Mesodermal cell (in vitro differentiated cells): ENCODE results near the gene ARHGEF39.
A peak's percentile ranks its signal among the peaks of the same experiment; 100 is the strongest.
"Not testable (repeated sequence)": the region's sequence is repeated elsewhere in the genome, so short reads cannot be mapped to it uniquely, and the experiment has no call there.

Experiments
- H3K27ac ChIP-seq: 2 replicates; pipeline ENCODE4 v1.7.0; 2013; ENCODE audit warnings: mild to moderate bottlenecking, low read depth, low read length, moderate library complexity; ENCODE audit not compliant: severe bottlenecking
- H3K36me3 ChIP-seq: 2 replicates; pipeline ENCODE4 v1.7.1; 2013; ENCODE audit warnings: mild to moderate bottlenecking, low read length, moderate library complexity; ENCODE audit not compliant: control insufficient read depth, insufficient read depth
- H3K4me1 ChIP-seq: one replicate; pipeline ENCODE4 v1.7.1; 2013; ENCODE audit warnings: mild to moderate bottlenecking, low read length; ENCODE audit not compliant: insufficient read depth, control insufficient read depth, poor library complexity, severe bottlenecking
- H3K4me3 ChIP-seq: 2 replicates; pipeline ENCODE4 v1.7.0; 2013; ENCODE audit warnings: low read length, control low read depth, mild to moderate bottlenecking; ENCODE audit not compliant: insufficient read depth, poor library complexity, severe bottlenecking; ENCODE audit errors: extremely low read depth
- H3K9me3 ChIP-seq: 2 replicates; pipeline ENCODE4 v1.7.1; 2013; ENCODE audit warnings: mild to moderate bottlenecking, low read length, moderate library complexity; ENCODE audit not compliant: control insufficient read depth
- WGBS, 2 experiments: methylation state at CpG; one replicate each; pipeline ENCODE4 v1.1.5; 2013; ENCODE audit warnings: missing lambda C conversion rate in 2 of 2; ENCODE audit not compliant: insufficient coverage in 2 of 2; 5-methylcytosine and 5-hydroxymethylcytosine counted together

ARHGEF39 gene

DNA sequence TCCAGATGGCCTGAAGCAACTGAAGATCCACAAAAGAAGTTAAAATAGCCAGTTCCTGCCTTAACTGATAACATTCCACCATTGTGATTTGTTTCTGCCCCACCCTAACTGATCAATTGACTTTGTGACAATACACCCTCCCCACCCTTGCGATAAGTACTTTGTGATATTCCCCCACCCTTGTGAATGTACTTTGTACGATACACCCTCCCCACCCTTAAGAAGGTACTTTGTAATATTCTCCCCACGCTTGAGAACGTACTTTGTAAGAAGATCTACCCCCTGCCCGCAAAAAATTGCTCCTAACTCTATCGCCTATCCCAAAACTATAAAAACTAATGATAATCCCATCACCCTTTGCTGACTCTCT, 28.1 kb downstream of the ARHGEF39 start:
- not testable (repeated sequence) for H3K9me3 ChIP-seq, H3K4me3 ChIP-seq, H3K4me1 ChIP-seq, H3K36me3 ChIP-seq, H3K27ac ChIP-seq
- 89 to 94% methylated on average over 4 to 6 of the region's 6 CpGs for WGBS, 2 experiments

- 82 to 91% methylated on average over 6 of the region's 9 CpGs for WGBS, 2 experiments
- Histone ChIP-seq H3K9me3 (no peaks in the 10 kb centered on the region), H3K4me3 (no peak overlapping the region), H3K27ac (no peak overlapping the region), H3K4me1 (no peaks in the 10 kb centered on the region), H3K36me3 (no peaks in the 10 kb centered on the region)
These were observed 28.7 kb downstream of the ARHGEF39 start for GRCh38 chr9:35636135-35636876.

GRCh38 chr9:35635730-35636129, 29.3 kb downstream of the ARHGEF39 start:
- Histone ChIP-seq H3K27ac (no peak overlapping the region), H3K36me3 (no peaks in the 10 kb centered on the region), H3K9me3 (no peaks in the 10 kb centered on the region), H3K4me1 (no peaks in the 10 kb centered on the region), H3K4me3 (no peak overlapping the region)

DNA sequence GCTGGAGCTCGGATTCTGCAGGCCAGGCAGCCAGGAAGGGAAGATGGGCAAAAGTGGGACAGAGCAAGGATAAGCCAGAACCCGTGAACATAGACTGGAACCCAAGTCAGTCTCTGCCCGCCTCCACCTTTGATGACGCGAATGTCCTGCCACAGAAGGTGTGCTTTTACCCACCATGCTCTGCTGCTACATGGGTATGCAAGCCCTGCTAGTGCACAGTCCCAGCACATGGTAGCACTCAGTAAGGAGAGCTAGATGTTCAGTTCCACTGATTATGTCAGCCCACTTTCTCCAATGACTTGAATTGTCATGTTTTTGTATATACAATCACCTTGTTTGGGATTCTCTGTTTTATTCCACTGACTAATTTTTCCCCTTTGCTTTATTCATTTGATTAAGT, 35.4 kb downstream of the ARHGEF39 start:
- H3K27ac ChIP-seq: no peak overlapping the region
- 93 to 100% methylated on average over 5 of the region's 5 CpGs for WGBS, 2 experiments
- no peaks in the 10 kb centered on the region for H3K36me3 ChIP-seq

DNA sequence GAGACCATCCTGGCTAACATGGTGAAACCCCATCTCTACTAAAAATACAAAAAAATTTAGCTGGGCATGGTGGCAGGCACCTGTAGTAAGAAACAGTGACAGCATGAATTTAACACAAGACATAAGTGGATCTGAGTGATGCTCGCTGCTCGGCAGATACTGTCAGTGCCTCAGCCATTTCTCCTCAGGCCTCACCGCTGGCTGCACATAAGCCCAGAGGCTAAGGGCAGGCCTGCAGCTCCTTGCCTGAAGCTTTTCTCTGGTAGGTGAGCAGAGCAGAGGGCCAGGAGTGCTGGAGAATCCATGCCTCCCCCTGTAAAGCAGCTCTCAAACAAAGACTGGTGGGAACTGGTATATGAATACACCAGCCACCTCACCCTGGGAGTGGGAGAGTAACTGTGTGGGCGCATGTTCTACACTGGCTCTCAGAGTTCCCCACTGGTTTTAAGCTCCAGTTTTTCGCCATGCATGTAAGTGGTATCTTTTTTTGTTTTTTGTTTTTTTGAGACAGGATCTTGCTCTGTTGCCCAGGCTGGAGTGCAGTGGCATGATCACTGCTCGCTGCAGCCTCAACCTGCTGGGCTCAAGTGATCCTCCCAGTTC, 36.5 kb downstream of the ARHGEF39 start:
- WGBS, 2 experiments: 94 to 96% methylated on average over 5 to 6 of the region's 6 CpGs

More for the DNA sequence above, 35.4 kb downstream of the ARHGEF39 start:
- Histone ChIP-seq H3K4me1 (no peaks in the 10 kb centered on the region), H3K4me3 (no peak overlapping the region), H3K9me3 (no peaks in the 10 kb centered on the region)

DNA sequence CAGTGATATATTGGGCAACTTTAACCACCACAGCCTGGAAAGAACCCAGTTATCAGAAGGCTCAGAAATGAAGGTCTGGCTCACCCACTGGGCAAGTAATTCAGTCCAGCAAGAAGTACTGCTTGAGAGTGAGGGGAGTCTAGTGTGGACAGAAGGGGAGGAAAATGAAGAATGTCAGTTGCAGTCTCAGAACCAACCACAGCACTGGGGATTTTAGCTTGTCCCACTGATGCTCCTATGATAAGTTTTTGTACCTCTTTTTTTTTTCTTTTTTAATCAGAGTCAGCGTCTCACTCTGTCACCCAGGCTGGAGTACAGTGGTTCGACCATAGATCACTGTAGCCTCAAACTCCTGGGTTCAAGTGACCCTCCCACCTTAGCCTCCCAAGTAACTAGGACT, 37.4 kb downstream of the ARHGEF39 start:
- Histone ChIP-seq H3K4me3 (no peak overlapping the region), H3K36me3 (no peaks in the 10 kb centered on the region), H3K27ac (no peak overlapping the region), H3K9me3 (no peaks in the 10 kb centered on the region), H3K4me1 (no peaks in the 10 kb centered on the region)
- WGBS, 2 experiments: 93% methylated on average over 2 of the region's 2 CpGs; no CpG with 5 or more reads in 1 of the 2 experiments

More for the DNA sequence above, 36.5 kb downstream of the ARHGEF39 start:
- Histone ChIP-seq H3K4me3 (no peak overlapping the region), H3K36me3 (no peaks in the 10 kb centered on the region), H3K27ac (no peak overlapping the region), H3K4me1 (no peaks in the 10 kb centered on the region), H3K9me3 (no peaks in the 10 kb centered on the region)

- no peak overlapping the region for H3K27ac ChIP-seq
- no peaks in the 10 kb centered on the region for H3K9me3 ChIP-seq
- no peak overlapping the region for H3K4me3 ChIP-seq
- H3K36me3 ChIP-seq: no peaks in the 10 kb centered on the region
- no peaks in the 10 kb centered on the region for H3K4me1 ChIP-seq
- 73 to 93% methylated on average over 2 of the region's 2 CpGs for WGBS, 2 experiments
These were observed 45.2 kb downstream of the ARHGEF39 start for GRCh38 chr9:35619800-35620158.

DNA sequence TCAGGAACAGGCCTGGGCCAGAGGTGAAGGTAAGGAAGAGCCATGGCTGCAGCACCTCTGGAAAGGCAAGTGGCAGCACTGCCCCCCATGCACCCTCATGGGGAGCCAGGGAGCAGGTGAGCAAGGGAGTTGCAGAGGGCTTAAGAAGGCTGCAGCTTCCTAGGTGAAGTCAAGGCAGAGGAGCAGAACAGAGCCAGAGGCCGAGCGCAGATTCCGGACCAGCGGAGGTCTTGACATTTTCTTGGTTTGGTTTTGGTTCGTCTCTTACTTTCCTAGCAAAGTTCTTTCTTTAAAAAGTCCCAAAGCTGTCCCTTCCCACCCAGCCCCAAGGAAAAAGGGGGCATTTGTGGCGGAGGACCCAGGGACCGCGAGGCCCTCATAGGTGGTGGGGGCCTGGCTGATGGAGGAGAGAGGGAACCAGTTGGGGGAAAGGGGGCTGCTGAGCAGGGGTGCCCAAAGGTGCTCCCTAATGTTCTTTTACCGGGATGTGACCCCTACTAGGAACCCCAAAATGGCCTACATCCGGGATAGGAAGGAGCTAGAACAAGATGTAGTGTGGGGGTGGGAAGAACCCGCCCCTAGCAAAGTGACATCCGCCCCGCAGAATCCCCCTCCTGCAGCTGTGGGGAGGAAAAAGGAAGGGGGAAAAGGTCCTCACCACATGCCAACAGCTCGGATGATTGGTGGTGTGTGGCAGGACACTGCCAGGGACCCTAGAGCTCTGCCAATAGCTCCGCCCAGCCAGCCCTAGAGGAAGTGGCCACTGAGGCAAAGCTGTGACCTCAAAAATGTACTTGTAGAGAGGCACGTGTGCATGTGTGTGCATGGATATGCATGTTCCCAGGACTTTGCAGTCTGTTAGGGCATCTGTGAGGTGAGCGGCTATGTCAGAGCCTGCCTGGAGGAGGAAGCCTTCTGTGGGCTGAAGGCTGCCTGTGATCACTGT, 45.9 kb downstream of the ARHGEF39 start:
- H3K4me1 ChIP-seq: no peaks in the 10 kb centered on the region
- no peaks in the 10 kb centered on the region for H3K9me3 ChIP-seq
- no peak overlapping the region for H3K27ac ChIP-seq
- 88 to 89% methylated on average over 14 to 15 of the region's 17 CpGs for WGBS, 2 experiments
- no peaks in the 10 kb centered on the region for H3K36me3 ChIP-seq
- no peak overlapping the region for H3K4me3 ChIP-seq

DNA sequence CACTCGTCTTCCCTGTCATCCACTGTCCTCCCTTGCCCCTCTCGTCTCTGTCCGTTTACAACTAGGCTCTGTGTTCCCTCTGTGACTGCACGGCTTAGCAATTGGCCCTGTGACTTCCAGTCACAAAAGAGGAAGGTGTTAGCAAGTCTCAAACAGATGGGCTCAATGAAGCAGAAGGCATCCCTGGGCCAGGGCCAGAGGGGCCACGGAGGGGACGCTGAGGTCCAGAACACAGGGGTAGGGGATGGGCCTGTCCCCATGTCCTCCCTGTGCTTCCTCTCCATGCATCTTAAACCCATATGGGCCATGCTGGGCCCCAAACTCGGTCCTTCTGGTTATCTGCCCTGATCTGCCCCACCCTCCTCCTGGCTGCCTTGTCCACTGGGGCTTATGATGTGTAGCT, 46.7 kb downstream of the ARHGEF39 start, which contains the start of gene CD72:
CD72 (minus strand) TSS at position 89 of the 403 bp plus-strand sequence. CDS start 110 bp downstream, outside the sequence.
- WGBS, 2 experiments: 90 to 93% methylated on average over 5 to 6 of the region's 7 CpGs
- H3K4me1 ChIP-seq: no peaks in the 10 kb centered on the region
- no peaks in the 10 kb centered on the region for H3K9me3 ChIP-seq
- no peaks in the 10 kb centered on the region for H3K36me3 ChIP-seq
- H3K4me3 ChIP-seq: peak within 1 kb of the TSS; percentile 18
- no peak within 1 kb of the TSS for H3K27ac ChIP-seq

DNA sequence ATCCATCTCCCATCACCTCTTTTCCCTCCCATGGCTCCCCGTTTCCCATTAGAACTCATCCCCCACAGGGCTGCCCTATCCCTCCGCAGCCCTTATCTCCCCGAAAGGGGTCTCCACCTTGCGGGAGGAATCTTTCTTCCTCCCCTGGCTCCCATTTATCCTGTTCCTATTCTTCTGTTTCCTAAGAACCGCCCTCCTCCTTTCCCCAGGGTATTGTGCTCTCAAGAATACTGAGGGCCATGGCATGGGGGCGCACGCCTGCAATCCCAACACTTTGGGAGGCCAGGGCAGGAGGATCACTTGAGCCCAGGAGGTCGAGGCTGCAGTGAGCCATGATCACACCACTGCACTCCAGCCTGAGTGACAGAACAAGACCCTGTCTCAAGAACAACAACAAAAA, 47.4 kb downstream of the ARHGEF39 start:
- Histone ChIP-seq H3K4me1 (no peaks in the 10 kb centered on the region), H3K9me3 (no peaks in the 10 kb centered on the region), H3K36me3 (no peaks in the 10 kb centered on the region), H3K27ac (no peak overlapping the region), H3K4me3 (peak overlapping the region; percentile 18)
- 72 to 83% methylated on average over 4 to 8 of the region's 8 CpGs for WGBS, 2 experiments
